IPS-20b (cell line): ENCODE results near the gene HSPB7.
"Not testable (repeated sequence)": the region's sequence is repeated elsewhere in the genome, so short reads cannot be mapped to it uniquely, and the experiment has no call there.

ENCODE experiments used
- H3K27ac ChIP-seq: one replicate; pipeline ENCODE4 v1.5.1; 2013; ENCODE audit warnings: low read length
- H3K27me3 ChIP-seq: 2 replicates; pipeline ENCODE4 v1.6.1; 2013; ENCODE audit warnings: mild to moderate bottlenecking, low read length, inconsistent platforms; ENCODE audit not compliant: insufficient read depth
- H3K36me3 ChIP-seq: 2 replicates; pipeline ENCODE4 v1.6.1; 2013; ENCODE audit warnings: low read depth, mild to moderate bottlenecking, inconsistent platforms, low read length, moderate library complexity; ENCODE audit not compliant: insufficient read depth
- H3K4me1 ChIP-seq: 2 replicates; pipeline ENCODE4 v1.6.1; 2013; ENCODE audit warnings: mild to moderate bottlenecking, control low read depth, inconsistent platforms, low read length, moderate library complexity; ENCODE audit not compliant: insufficient read depth
- H3K4me3 ChIP-seq: 2 replicates; pipeline ENCODE4 v1.5.1; 2013; ENCODE audit warnings: mild to moderate bottlenecking, low read length, inconsistent platforms
- H3K9ac ChIP-seq: 2 replicates; pipeline ENCODE4 v1.6.1; 2013; ENCODE audit warnings: low read depth, mild to moderate bottlenecking, inconsistent platforms, low read length, moderate library complexity
- H3K9me3 ChIP-seq: 2 replicates; pipeline ENCODE4 v1.6.1; 2013; ENCODE audit warnings: mild to moderate bottlenecking, low read depth, low read length, inconsistent platforms; ENCODE audit not compliant: insufficient read depth

Gene HSPB7

GRCh38 chr1:16047791-16048475 lies 30.1 kb upstream of the HSPB7 start:
- Histone ChIP-seq H3K27ac (no peak overlapping the region), H3K9ac (no peak overlapping the region), H3K4me3 (peak overlapping the region; percentile 71), H3K4me1 (no peaks in the 10 kb centered on the region; the same call in 1 of the 2 replicates), H3K36me3 (no peaks in the 10 kb centered on the region), H3K27me3 (no peaks in the 10 kb centered on the region; the same call in 1 of the 2 replicates), H3K9me3 (no peaks in the 10 kb centered on the region)

- Histone ChIP-seq H3K27ac (no peak overlapping the region), H3K36me3 (no peaks in the 10 kb centered on the region), H3K9ac (no peak overlapping the region), H3K27me3 (no peaks in the 10 kb centered on the region; the same call in 1 of the 2 replicates), H3K9me3 (no peaks in the 10 kb centered on the region), H3K4me3 (no peak overlapping the region), H3K4me1 (no peaks in the 10 kb centered on the region; the same call in 1 of the 2 replicates)
Measured at GRCh38 chr1:16046842-16047241, 29.0 kb upstream of the HSPB7 start.

GRCh38 chr1:16043950-16044349 lies 26.1 kb upstream of the HSPB7 start:
- Histone ChIP-seq H3K4me1 (no peaks in the 10 kb centered on the region), H3K9ac (no peak overlapping the region)

GRCh38 chr1:16043521-16043920 lies 25.7 kb upstream of the HSPB7 start, which contains the start of gene CLCNKB:
TSS of gene CLCNKB (plus strand) at chr1:16043782. CDS start at chr1:16044493, 711 bp downstream.
- Histone ChIP-seq H3K4me3 (no peak within 1 kb of the TSS), H3K9ac (no peak within 1 kb of the TSS), H3K27ac (no peak within 1 kb of the TSS), H3K9me3 (no peaks in the 10 kb centered on the region), H3K27me3 (no peaks in the 10 kb centered on the region; the same call in 1 of the 2 replicates), H3K36me3 (no peaks in the 10 kb centered on the region), H3K4me1 (no peaks in the 10 kb centered on the region)

More at GRCh38 chr1:16043950-16044349, 26.1 kb upstream of the HSPB7 start:
- H3K4me3 ChIP-seq: no peak overlapping the region
- H3K27me3 ChIP-seq: no peaks in the 10 kb centered on the region; the same call in 1 of the 2 replicates
- no peak overlapping the region for H3K27ac ChIP-seq
- H3K36me3 ChIP-seq: no peaks in the 10 kb centered on the region
- no peaks in the 10 kb centered on the region for H3K9me3 ChIP-seq

GRCh38 chr1:16042654-16043053 lies 24.8 kb upstream of the HSPB7 start:
- H3K4me1 ChIP-seq, H3K9ac ChIP-seq, H3K27ac ChIP-seq, H3K4me3 ChIP-seq, H3K36me3 ChIP-seq, H3K27me3 ChIP-seq, H3K9me3 ChIP-seq: not testable (repeated sequence)

- H3K27ac ChIP-seq: no peak overlapping the region
- no peak overlapping the region for H3K4me3 ChIP-seq
- H3K4me1 ChIP-seq: no peaks in the 10 kb centered on the region
- no peak overlapping the region for H3K9ac ChIP-seq
- H3K27me3 ChIP-seq: no peaks in the 10 kb centered on the region; the same call in 1 of the 2 replicates
- no peaks in the 10 kb centered on the region for H3K9me3 ChIP-seq
- H3K36me3 ChIP-seq: no peaks in the 10 kb centered on the region
Measured at GRCh38 chr1:16042096-16042495, 24.3 kb upstream of the HSPB7 start.

GRCh38 chr1:16041200-16041599 lies 23.4 kb upstream of the HSPB7 start:
- H3K36me3 ChIP-seq: no peaks in the 10 kb centered on the region
- no peaks in the 10 kb centered on the region for H3K4me1 ChIP-seq
- H3K9ac ChIP-seq: no peak overlapping the region
- no peak overlapping the region for H3K4me3 ChIP-seq
- H3K27ac ChIP-seq: no peak overlapping the region
- no peaks in the 10 kb centered on the region for H3K9me3 ChIP-seq
- no peaks in the 10 kb centered on the region for H3K27me3 ChIP-seq

- H3K9ac ChIP-seq, H3K4me1 ChIP-seq, H3K9me3 ChIP-seq, H3K36me3 ChIP-seq, H3K27ac ChIP-seq, H3K27me3 ChIP-seq, H3K4me3 ChIP-seq: not testable (repeated sequence)
Measured at GRCh38 chr1:16039871-16040270, 22.0 kb upstream of the HSPB7 start.

GRCh38 chr1:16038620-16038912 lies 20.7 kb upstream of the HSPB7 start:
- no peaks in the 10 kb centered on the region for H3K36me3 ChIP-seq
- no peak overlapping the region for H3K9ac ChIP-seq
- H3K4me1 ChIP-seq: no peaks in the 10 kb centered on the region
- H3K9me3 ChIP-seq: no peaks in the 10 kb centered on the region
- H3K27me3 ChIP-seq: no peaks in the 10 kb centered on the region
- no peak overlapping the region for H3K4me3 ChIP-seq
- H3K27ac ChIP-seq: no peak overlapping the region

GRCh38 chr1:16036461-16036860 lies 18.6 kb upstream of the HSPB7 start:
- H3K9ac ChIP-seq, H3K27ac ChIP-seq, H3K27me3 ChIP-seq, H3K4me3 ChIP-seq, H3K36me3 ChIP-seq, H3K4me1 ChIP-seq, H3K9me3 ChIP-seq: not testable (repeated sequence)

- H3K36me3 ChIP-seq, H3K9ac ChIP-seq, H3K4me1 ChIP-seq, H3K27ac ChIP-seq, H3K27me3 ChIP-seq, H3K4me3 ChIP-seq, H3K9me3 ChIP-seq: not testable (repeated sequence)
Measured at GRCh38 chr1:16033103-16033632, 15.3 kb upstream of the HSPB7 start.

GRCh38 chr1:16032388-16033102 lies 14.7 kb upstream of the HSPB7 start:
- Histone ChIP-seq H3K9me3 (no peaks in the 10 kb centered on the region), H3K4me1 (no peaks in the 10 kb centered on the region), H3K9ac (no peak overlapping the region), H3K27me3 (no peaks in the 10 kb centered on the region), H3K4me3 (no peak overlapping the region), H3K27ac (no peak overlapping the region), H3K36me3 (no peaks in the 10 kb centered on the region)
